ENCODE results near the gene ZNF556.
"Not testable (repeated sequence)": the region's sequence is repeated elsewhere in the genome, so short reads cannot be mapped to it uniquely, and the experiment has no call there.

- TF ChIP-seq CTCF, POLR2A, EP300 (IDR thresholded peaks at IDR 0.05): not testable (repeated sequence)
Observed at GRCh38 chr19:2903326-2903725, 36.2 kb downstream of the ZNF556 start.

Measured in suprapubic skin (tissue), 3 donors.